ENCODE measurements around the gene RAPGEF6.
A peak's percentile ranks its signal among the peaks of the same experiment; 100 is the strongest.
"Not testable (repeated sequence)": the region's sequence is repeated elsewhere in the genome, so short reads cannot be mapped to it uniquely, and the experiment has no call there.

Gene RAPGEF6

DNA sequence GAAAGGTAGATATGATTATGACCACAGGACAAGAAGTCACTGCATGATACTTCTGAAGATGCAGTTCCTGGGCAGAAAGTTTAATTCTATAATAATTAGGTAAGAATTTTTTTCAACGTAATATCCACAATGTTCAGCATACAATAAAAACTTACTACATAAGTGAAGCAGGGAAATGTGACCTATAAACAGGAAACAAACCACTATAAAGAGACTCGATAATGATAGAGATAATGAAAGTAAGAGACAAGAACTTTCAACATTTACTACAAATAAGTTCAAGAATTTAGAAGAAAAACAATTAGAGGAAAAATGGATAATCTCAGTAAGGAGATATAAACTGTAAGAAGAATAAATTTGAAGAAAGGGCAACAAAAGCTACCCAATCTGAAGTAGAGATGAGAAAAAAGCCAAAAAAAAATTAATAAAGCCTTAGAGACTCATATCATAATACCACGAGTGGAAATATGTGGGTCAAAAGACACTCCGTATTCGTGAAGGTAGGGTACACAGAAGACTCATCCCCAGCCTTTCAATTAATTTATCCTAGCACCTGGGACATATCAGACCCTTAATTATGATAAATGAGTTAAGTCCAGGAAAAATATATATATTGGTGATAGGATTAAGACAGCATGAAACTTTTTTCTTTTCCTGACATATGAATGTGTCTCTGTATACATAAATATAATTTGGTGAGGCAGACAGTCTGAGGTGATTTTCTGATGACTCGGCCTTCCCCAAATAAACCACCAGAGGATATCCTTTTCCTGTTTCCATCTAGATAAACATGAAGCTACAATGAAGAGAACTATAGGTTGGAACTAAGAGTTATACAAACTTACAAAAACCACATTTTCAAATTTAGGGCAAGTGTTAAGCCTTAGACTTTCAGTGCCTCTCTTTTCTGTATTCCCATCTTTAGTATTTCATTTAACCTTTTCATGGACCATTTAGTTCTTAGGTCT lies 120.4 kb downstream of the RAPGEF6 start:
- no peak for DNase-seq (ENCODE audit: extremely low read depth in 1 of 2, low read depth in 1 of 2)

GRCh38 chr5:131513780-131514179 lies 121.2 kb downstream of the RAPGEF6 start:
- DNase-seq (ENCODE audit: extremely low read depth in 1 of 2, low read depth in 1 of 2), result no peak

DNA sequence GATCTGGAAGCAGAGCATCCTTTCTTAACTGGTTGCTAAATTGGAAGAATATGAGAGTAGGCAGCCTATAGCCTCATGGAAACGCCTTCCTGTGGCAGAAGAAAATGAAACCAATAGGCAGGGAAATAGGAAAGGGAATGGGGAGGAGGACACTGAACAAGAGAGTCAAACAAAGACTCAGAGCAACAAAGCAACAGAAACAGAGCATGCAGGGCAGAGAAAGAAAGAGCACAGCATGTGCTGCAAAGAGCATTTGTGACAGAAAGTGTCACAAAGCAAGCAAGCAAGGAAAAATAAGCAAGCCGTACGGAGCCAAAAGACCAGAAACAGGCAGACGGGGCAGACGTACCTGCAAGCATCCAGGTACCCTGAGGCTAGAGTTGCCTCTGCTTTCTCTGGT lies 123.1 kb downstream of the RAPGEF6 start:
- DNase-seq (ENCODE audit: extremely low read depth in 1 of 2, low read depth in 1 of 2), result no peak

GRCh38 chr5:131509801-131510200 lies 125.2 kb downstream of the RAPGEF6 start:
- no peak for DNase-seq (ENCODE audit: extremely low read depth in 1 of 2, low read depth in 1 of 2)

GRCh38 chr5:131505237-131505908 lies 129.7 kb downstream of the RAPGEF6 start:
- DNase-seq (ENCODE audit: extremely low read depth in 1 of 2, low read depth in 1 of 2), result no peak

DNA sequence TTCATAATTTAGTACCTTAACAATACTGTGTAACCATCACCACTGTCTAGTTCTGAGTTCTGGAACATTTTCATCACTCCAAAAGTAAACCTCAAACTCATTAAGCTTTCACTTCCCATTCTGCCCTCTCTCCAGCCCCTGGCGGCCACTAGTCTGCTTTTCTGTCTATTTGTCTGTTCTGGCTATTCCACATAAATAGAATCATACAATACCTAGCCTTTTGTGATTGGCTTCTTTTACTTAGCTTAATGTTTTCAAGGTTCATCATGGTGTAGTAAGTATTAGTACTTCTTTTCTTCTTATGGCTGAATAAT lies 138.7 kb downstream of the RAPGEF6 start:
- DNase-seq (ENCODE audit: extremely low read depth in 1 of 2, low read depth in 1 of 2), result no peak

GRCh38 chr5:131495536-131496399 lies 139.3 kb downstream of the RAPGEF6 start:
- DNase-seq (ENCODE audit: extremely low read depth in 1 of 2, low read depth in 1 of 2), result no peak

DNA sequence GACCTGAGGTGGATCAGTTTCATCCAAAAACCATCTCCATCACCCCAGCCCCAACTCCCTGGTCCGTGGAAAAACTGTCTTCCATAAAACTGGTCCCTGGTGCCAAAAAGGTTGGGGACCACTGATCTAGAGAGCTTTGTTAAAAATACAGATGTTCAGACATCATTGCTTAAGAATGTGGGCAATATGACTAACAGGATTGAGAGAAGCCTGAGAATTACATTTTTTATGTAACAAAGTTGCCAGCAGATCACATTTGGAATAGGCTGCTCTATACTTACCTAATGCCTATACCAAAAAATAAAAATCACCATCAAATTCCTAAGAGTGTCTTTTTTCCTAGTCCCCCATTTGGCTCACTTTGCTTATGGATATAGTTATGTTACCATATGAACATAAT lies 143.3 kb downstream of the RAPGEF6 start:
- no peak for DNase-seq (ENCODE audit: extremely low read depth in 1 of 2, low read depth in 1 of 2)

DNA sequence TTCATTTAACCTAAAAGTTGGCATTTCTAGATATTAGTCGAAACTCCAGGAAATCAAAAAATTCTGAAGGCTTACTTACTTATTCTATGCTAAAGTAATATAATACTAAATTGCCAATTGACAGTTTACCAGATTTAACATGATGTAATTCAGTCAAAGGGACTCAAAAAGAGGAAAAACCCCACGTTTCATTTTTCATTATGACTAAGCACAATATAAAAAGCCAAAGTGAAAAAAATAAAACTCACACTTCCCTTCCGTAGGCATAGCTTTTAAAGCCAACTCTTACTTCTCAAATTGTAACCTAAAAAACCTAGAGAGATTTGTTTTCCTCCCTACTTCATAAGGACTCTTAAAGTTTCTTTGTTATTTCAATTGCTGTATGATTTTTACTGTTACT lies 146.6 kb downstream of the RAPGEF6 start:
- DNase-seq (ENCODE audit: extremely low read depth in 1 of 2, low read depth in 1 of 2), result no peak

DNA sequence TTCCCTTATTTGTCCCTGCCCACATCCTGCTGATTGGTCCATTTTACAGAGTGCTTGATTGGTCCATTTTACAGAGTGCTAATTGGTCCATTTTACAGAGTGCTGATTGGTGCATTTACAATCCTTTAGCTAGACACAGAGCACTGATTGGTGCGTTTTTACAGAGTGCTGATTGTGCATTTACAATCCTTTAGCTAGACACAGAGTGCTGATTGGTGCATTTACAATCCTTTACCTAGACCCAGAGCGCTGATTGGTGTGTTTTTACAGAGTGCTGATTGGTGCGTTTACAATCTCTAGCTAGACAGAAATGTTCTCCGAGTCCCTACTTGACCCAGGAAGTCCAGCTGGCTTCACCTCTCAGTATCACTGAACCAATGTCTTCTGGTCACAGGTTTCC lies 147.7 kb downstream of the RAPGEF6 start:
- DNase-seq (ENCODE audit: extremely low read depth in 1 of 2, low read depth in 1 of 2), result not testable (repeated sequence)

DNA sequence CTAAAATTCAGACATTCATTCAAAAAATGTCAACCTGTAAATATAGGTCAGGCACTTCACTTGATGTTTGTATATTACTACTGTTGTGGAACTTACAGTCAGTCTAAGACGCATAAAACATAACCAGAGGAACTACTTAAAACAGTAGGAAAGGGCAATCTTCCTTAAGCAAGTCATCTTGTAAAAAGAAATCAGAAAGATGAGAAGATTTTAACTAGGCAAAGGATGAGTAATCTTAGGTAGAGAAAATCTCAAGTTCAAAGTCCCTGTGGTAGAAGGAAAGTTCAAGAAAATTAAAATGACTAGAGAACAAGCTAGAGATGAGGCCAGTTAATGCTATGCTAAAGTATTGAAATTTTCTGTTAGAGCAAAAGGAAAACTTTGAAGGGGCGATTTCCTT lies 152.4 kb downstream of the RAPGEF6 start:
- no peak for DNase-seq (ENCODE audit: extremely low read depth in 1 of 2, low read depth in 1 of 2)

DNA sequence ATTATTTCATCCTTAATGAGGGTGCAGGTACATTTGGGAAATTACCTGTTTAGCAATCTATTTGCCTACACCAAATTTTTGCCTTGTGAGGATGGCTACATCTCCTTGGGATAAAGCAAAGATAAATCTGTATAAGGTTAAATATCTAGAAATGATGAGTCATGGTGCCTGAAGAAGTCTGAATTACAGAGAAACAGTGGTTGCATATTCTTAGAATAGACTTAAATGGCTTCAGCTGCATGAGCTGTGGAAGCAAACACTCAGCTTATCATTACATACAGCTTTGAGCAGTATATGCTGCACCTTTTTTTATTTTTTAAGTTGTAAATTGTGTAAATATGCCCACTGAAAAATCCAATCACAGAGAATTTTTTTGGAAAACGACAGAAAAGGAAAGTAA lies 153.5 kb downstream of the RAPGEF6 start:
- DNase-seq (ENCODE audit: extremely low read depth in 1 of 2, low read depth in 1 of 2), result no peak

GRCh38 chr5:131475541-131475941 lies 159.5 kb downstream of the RAPGEF6 start:
- DNase-seq (ENCODE audit: extremely low read depth in 1 of 2, low read depth in 1 of 2), result no peak

DNA sequence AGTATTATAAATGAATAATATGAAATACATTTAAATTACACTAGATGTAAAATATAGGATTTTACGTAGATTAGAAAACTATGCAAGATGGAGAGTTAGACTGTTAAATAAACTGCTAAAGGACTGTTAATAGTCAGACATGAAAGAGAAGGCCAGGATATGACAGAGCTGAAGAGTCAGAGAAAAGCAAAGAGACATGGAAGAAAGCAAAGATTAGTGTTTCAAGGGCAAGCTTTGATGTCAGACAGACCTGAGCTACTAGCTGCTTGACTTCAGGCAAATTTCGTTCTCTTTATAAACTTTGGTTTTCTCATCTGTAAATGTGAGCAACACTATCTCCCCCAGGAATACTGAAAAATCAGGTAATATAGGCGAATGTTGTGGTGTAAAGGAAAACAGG lies 161.3 kb downstream of the RAPGEF6 start:
- DNase-seq (ENCODE audit: extremely low read depth in 1 of 2, low read depth in 1 of 2), result no peak

DNA sequence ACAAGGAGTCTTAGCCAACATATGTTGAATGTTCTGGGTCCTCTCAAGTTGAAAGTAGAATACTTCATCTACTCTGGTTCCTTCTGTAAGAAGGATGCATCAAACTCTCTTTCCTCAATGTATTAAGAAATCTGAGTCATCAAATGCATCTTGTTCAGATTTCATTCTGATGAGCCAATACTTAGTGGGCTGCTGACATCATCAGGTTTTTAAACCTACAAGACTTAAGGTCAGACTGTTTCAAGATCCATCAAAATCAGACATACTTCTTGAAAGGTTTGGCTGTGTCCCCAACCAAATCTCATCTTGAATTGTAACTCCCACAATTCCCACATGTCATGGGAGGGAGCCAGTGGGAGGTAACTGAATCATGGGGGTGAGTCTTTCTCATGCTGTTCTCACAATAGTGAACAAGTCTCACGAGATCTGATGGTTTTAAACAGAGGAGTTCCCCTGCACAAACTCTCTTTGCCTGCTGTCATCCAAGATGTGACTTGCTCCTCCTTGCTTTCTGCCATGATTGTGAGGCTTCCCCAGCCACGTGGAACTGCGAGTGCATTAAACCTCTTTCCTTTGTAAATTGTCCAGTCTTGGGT lies 168.8 kb downstream of the RAPGEF6 start:
- peak in 1 of 2 donors; percentile 2 for DNase-seq (ENCODE audit: extremely low read depth in 1 of 2, low read depth in 1 of 2)

- DNase-seq (ENCODE audit: extremely low read depth in 1 of 2, low read depth in 1 of 2), result no peak
Measured at GRCh38 chr5:131463656-131464055, 171.4 kb downstream of the RAPGEF6 start.

GRCh38 chr5:131462454-131462853 lies 172.6 kb downstream of the RAPGEF6 start:
- DNase-seq (ENCODE audit: extremely low read depth in 1 of 2, low read depth in 1 of 2), result no peak

DNA sequence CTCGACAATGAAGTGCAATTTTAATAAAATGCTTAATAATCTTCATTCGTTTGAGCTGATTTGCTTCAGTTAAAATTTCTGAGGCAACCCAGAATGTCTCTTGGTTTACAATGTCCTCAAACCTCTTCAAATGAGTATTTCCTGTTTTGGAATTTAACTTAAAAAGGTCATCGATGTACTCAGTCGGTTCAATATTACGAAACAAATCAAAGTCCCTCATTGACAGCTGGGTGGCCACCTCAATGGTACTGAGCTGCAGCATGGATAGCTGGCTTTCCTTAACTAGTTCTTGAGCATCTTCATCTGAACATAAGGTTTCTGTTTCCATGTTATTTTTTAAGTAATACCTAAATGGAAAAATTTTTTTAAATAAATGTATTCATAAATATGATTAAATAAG lies 173.3 kb downstream of the RAPGEF6 start:
- DNase-seq (ENCODE audit: extremely low read depth in 1 of 2, low read depth in 1 of 2), result no peak

DNA sequence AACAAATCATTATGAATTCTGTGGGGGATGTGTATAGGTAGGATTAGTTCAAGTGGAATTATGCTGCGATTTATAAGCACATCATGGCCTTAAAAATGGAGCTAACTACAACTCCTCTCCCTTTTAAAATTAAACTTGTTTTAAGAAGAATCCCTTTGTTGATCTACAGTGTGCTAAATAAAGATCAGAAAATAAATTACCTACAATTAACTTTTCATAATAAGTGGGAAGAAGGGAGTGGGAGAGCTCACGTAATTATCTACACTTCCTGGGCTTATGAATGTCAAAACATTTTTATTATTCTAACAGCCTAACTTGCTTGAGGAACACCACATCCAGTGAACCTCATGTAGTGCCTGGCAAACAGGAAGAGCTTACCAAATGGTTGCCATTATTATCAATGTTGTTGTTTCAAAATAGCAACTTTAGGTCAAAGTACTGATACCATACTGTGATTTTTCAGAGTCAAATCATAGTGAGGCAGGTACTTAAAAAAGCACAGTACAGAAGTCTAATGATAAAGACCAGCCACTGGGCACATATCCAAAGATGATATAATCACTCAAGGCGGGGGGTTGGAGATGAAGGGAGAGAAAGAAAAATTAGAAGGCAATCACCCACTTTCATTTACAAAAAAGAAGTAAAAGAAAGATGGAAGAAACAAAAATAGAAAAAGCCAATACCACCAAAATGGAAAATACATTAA lies 174.0 kb downstream of the RAPGEF6 start:
- DNase-seq (ENCODE audit: extremely low read depth in 1 of 2, low read depth in 1 of 2), result no peak

GRCh38 chr5:131460133-131460532 lies 174.9 kb downstream of the RAPGEF6 start:
- DNase-seq (ENCODE audit: extremely low read depth in 1 of 2, low read depth in 1 of 2), result no peak
